DOHH2 (cell line): ENCODE measurements around the gene SUGCT.

Source experiments
- H3F3A ChIP-seq: fragments of 200-600 bp; sonication (generic), shearing (Covaris generic); 2 replicates; pipeline ENCODE4 v1.6.0; 2016; ENCODE audit warnings: antibody characterized with exemption, mild to moderate bottlenecking; ENCODE audit not compliant: control insufficient read depth, insufficient read depth
- H3K27ac ChIP-seq: fragments of 200-600 bp; sonication (generic); 2 replicates; pipeline ENCODE4 v1.5.1; 2014; ENCODE audit warnings: low read depth, mild to moderate bottlenecking, low read length, moderate library complexity
- H3K27me3 ChIP-seq: fragments of 200-600 bp; sonication (generic); 2 replicates; pipeline ENCODE4 v1.6.1; 2014; ENCODE audit warnings: mild to moderate bottlenecking, low read length, mixed read lengths; ENCODE audit not compliant: control insufficient read depth
- H3K36me3 ChIP-seq: fragments of 200-600 bp; sonication (generic); 2 replicates; pipeline ENCODE4 v1.6.1; 2014; ENCODE audit warnings: mild to moderate bottlenecking, low read length, moderate library complexity, mixed read lengths; ENCODE audit not compliant: control insufficient read depth
- H3K4me1 ChIP-seq: fragments of 200-600 bp; sonication (generic); 2 replicates; pipeline ENCODE4 v1.6.1; 2014; ENCODE audit warnings: mild to moderate bottlenecking, low read length, mixed read lengths; ENCODE audit not compliant: control insufficient read depth
- H3K4me2 ChIP-seq: fragments of 200-600 bp; sonication (generic); 2 replicates; pipeline ENCODE4 v1.6.0; 2014; ENCODE audit warnings: mild to moderate bottlenecking, low read length, moderate library complexity
- H3K4me3 ChIP-seq: fragments of 200-600 bp; sonication (generic); 2 replicates; pipeline ENCODE4 v1.5.1; 2014; ENCODE audit warnings: mild to moderate bottlenecking, low read length, mixed read lengths
- H3K79me2 ChIP-seq: fragments of 200-600 bp; sonication (generic); 2 replicates; pipeline ENCODE4 v1.6.1; 2014; ENCODE audit warnings: mild to moderate bottlenecking, low read length, mixed read lengths; ENCODE audit not compliant: control insufficient read depth
- H3K9me2 ChIP-seq: fragments of 200-600 bp; sonication (generic); replicated peaks from 2 replicates; pipeline ENCODE4 v1.6.1; 2014; ENCODE audit warnings: mild to moderate bottlenecking, low read length, mixed read lengths; ENCODE audit not compliant: control insufficient read depth
- H3K9me3 ChIP-seq: fragments of 200-600 bp; sonication (generic); 2 replicates; pipeline ENCODE4 v1.6.1; 2014; ENCODE audit warnings: antibody characterized with exemption, low read length, mixed read lengths; ENCODE audit not compliant: control insufficient read depth, insufficient read depth
- H4K20me1 ChIP-seq: fragments of 200-600 bp; sonication (generic); 2 replicates; pipeline ENCODE4 v1.6.0; 2014; ENCODE audit warnings: low read depth, mild to moderate bottlenecking, antibody characterized with exemption, low read length, moderate library complexity; ENCODE audit not compliant: control insufficient read depth, insufficient read depth
- CTCF ChIP-seq: fragments of 200-600 bp; sonication (generic); IDR thresholded peaks from one replicate; pipeline ENCODE4 v1.5.1; 2014; ENCODE audit warnings: antibody characterized with exemption, mild to moderate bottlenecking, low read depth, low read length; ENCODE audit not compliant: poor library complexity, severe bottlenecking
- EZH2phosphoT487 ChIP-seq: fragments of 200-600 bp; sonication (generic); IDR thresholded peaks from 2 replicates; pipeline ENCODE4 v1.6.1; 2017; ENCODE audit warnings: borderline replicate concordance, mild to moderate bottlenecking, antibody characterized with exemption, low read length, moderate library complexity, mixed read lengths

SUGCT gene

GRCh38 chr7:40374575-40374974, 239.8 kb downstream of the SUGCT start:
- no peak for TF ChIP-seq CTCF
- TF ChIP-seq EZH2phosphoT487, result no peak

GRCh38 chr7:40380111-40380510, 245.3 kb downstream of the SUGCT start:
- H3K4me3 ChIP-seq, result no peak overlapping the region
- H3K4me2 ChIP-seq, result no peak overlapping the region

More at GRCh38 chr7:40374575-40374974, 239.8 kb downstream of the SUGCT start:
- no peak overlapping the region for H3K27ac ChIP-seq
- H3K79me2 ChIP-seq, result no peaks in the 10 kb centered on the region
- no peaks in the 10 kb centered on the region for H3F3A ChIP-seq
- H3K4me1 ChIP-seq, result no peaks in the 10 kb centered on the region
- no peaks in the 10 kb centered on the region for H3K9me3 ChIP-seq
- H3K4me2 ChIP-seq, result no peak overlapping the region
- H3K27me3 ChIP-seq, result no peaks in the 10 kb centered on the region
- H3K9me2 ChIP-seq, result no peaks in the 10 kb centered on the region
- no peaks in the 10 kb centered on the region for H4K20me1 ChIP-seq
- no peaks in the 10 kb centered on the region for H3K36me3 ChIP-seq
- no peak overlapping the region for H3K4me3 ChIP-seq

GRCh38 chr7:40382145-40382544, 247.3 kb downstream of the SUGCT start:
- H3K4me2 ChIP-seq, result no peak overlapping the region
- no peaks in the 10 kb centered on the region for H3K4me1 ChIP-seq
- no peak for TF ChIP-seq EZH2phosphoT487
- TF ChIP-seq CTCF, result no peak
- H3K36me3 ChIP-seq, result no peaks in the 10 kb centered on the region
- H3F3A ChIP-seq, result no peaks in the 10 kb centered on the region
- H4K20me1 ChIP-seq, result no peaks in the 10 kb centered on the region
- no peaks in the 10 kb centered on the region for H3K9me2 ChIP-seq
- no peaks in the 10 kb centered on the region for H3K27me3 ChIP-seq
- no peaks in the 10 kb centered on the region for H3K79me2 ChIP-seq
- H3K9me3 ChIP-seq, result no peaks in the 10 kb centered on the region
- no peak overlapping the region for H3K27ac ChIP-seq
- H3K4me3 ChIP-seq, result no peak overlapping the region

More at GRCh38 chr7:40380111-40380510, 245.3 kb downstream of the SUGCT start:
- Histone ChIP-seq H3K4me1 (no peaks in the 10 kb centered on the region), H3K27ac (no peak overlapping the region), H3F3A (no peaks in the 10 kb centered on the region), H4K20me1 (no peaks in the 10 kb centered on the region), H3K36me3 (no peaks in the 10 kb centered on the region), H3K27me3 (no peaks in the 10 kb centered on the region), H3K9me2 (no peaks in the 10 kb centered on the region), H3K79me2 (no peaks in the 10 kb centered on the region), H3K9me3 (no peaks in the 10 kb centered on the region)
- TF ChIP-seq EZH2phosphoT487, result no peak
- TF ChIP-seq CTCF, result no peak

- H4K20me1 ChIP-seq, result no peaks in the 10 kb centered on the region
- no peaks in the 10 kb centered on the region for H3K9me2 ChIP-seq
- H3K4me1 ChIP-seq, result no peaks in the 10 kb centered on the region
- no peaks in the 10 kb centered on the region for H3K27me3 ChIP-seq
- no peak overlapping the region for H3K4me2 ChIP-seq
- TF ChIP-seq EZH2phosphoT487 (no peak), CTCF (no peak)
- H3K9me3 ChIP-seq, result no peaks in the 10 kb centered on the region
- H3K27ac ChIP-seq, result no peak overlapping the region
- H3K4me3 ChIP-seq, result no peak overlapping the region
- no peaks in the 10 kb centered on the region for H3F3A ChIP-seq
- no peaks in the 10 kb centered on the region for H3K36me3 ChIP-seq
- H3K79me2 ChIP-seq, result no peaks in the 10 kb centered on the region
Observed at GRCh38 chr7:40393660-40394059, 258.9 kb downstream of the SUGCT start.
